Fibroblast of skin of left biceps (primary cell): ENCODE measurements around the gene DDX19B.
"Not testable (repeated sequence)": the region's sequence is repeated elsewhere in the genome, so short reads cannot be mapped to it uniquely, and the experiment has no call there.

Source experiments
- DNase-seq, 2 experiments: peaks; one replicate each; pipeline ENCODE4 v3.0.0-alpha.2; 2013; ENCODE audit warnings: low read depth in 2 of 2

Gene DDX19B

GRCh38 chr16:70348991-70349390 lies 50.0 kb downstream of the DDX19B start:
- DNase-seq = no peak

- DNase-seq = no peak
Observed at GRCh38 chr16:70349783-70350182, 50.8 kb downstream of the DDX19B start.

- no peak for DNase-seq
Observed at GRCh38 chr16:70359552-70359951, 60.6 kb downstream of the DDX19B start.

DNA sequence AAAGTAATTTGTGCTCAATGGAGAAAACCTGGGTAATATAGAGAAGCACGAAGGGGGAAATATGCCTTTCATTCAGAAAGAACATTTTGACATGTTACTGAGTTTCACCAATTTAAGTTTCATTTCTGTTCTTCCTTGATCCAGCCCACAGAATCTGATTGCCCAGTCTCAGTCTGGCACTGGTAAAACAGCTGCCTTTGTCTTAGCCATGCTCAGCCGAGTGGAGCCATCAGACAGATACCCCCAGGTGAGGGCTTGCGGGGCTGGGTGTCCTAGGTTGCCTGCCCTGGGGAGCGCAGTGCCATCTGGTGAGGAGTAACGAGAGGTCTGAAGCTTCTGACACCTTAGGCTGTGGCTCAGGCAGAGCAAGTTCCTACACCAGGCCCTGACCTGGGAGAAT lies 65.4 kb downstream of the DDX19B start:
- DNase-seq = no peak

- DNase-seq = not testable (repeated sequence)
Observed at GRCh38 chr16:70370145-70370544, 71.2 kb downstream of the DDX19B start.

- no peak for DNase-seq
Observed at GRCh38 chr16:70370924-70371323, 71.9 kb downstream of the DDX19B start.

- no peak for DNase-seq
Observed at GRCh38 chr16:70372921-70373728, 74.1 kb downstream of the DDX19B start.

DNA sequence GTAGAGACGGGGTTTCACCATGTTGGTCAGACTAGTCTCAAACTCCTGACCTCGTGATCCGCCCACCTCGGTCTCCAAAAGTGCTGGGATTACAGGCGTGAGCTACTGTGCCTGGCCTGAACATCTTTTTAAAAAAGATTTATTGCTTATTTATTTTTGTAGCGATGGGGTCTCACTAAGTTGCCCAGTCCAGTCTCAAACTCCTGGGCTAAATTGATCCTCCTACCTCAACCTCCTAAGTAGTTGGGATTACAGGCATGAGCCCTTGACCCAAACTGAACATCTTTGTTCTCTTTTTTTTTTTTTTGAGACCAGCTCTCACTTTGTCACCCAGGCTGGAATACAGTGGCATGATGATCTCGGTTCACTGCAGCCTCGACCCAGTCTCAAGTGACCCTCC lies 75.2 kb downstream of the DDX19B start:
- DNase-seq = no peak

DNA sequence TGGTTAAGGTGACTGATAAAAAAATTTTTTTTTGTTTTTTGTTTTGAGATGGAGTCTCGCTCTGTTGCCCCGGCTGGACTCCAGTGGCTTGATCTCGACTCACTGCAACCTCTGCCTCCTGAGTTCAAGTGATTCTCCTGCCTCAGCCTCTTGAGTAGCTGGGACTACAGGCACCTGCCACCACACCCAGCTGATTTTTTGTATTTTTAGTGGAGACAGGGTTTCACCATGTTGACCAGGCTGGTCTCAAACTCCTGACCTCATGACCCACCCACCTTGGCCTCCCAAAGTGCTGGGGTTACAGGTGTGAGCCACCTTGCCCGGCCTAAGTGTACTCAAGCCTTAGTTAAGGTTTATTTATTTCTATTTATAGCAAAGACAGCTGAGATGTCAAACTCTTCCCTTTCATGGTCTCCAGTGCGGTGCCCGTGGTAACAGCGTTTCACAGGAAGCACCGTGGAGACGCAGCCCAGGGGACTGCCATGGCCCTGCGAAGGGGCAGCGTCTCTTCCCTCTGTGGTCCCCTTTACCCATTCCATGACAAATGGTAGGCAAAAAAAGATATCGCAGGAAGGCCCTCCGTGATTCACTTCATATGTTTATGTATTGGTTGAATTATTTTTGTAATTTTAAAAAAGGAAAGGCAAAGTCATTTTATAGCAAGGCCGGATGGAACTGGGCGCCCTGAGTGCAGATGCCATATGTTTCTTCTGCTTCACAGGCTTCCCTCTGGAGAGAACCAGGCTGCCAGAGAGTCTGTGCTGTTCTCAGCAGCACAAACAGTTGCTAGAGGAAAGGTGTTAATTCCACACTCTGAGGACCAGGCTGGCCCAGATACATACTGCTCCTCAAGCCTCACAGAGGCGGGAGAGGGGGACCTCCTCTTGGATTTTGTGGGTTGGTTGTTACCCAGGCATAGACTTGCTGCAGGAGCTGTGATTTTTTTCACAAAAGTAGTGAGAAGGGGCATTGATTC lies 76.9 kb downstream of the DDX19B start:
- DNase-seq = no peak

DNA sequence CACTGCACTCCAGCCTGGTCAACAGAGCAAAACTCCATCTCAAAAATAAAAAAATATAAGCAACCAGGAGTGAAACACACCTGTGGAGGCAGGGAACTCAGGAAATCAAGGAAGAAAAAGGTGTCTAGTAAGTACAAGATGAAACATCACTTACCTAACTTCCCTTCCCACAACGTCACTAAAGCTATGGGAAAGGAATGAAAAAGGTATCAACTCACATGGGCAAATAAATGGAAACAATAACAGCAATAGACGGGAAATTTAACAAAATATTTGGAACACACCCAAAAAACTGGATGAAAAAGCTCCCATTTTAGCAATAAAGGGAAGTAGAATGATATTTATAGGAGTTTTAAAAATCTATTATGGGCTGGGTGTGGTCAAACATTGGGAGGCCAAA lies 78.8 kb downstream of the DDX19B start:
- DNase-seq = no peak

DNA sequence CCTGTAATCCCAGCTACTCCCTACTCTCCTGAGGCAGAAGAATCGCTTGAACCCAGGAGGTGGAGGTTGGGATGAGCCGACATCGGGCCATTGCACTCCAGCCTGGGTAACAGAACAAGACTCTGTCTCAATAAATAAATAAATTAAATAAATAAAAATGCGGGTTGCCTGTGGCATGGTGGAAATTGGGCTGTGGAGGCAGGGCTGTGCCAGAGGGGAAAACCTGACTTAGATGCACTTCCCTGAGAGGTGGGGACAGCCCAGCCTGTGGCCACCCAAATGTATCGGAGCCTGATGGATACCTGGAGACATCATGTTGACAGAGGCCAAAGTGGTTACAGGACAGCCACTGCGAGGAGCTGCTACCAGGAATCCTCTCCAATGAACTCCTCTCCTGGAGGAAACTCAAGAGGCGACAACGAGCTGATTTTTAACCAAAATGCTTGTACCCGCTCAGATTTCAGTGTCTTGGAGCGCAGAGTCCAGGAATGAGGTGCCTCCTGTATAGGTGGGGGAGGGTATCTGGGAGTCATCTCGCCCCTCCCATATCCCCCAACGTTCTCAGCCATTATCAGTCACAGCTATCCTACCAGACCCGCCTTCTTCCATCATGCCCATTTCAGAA lies 80.0 kb downstream of the DDX19B start:
- no peak for DNase-seq

GRCh38 chr16:70380248-70380918 lies 81.4 kb downstream of the DDX19B start:
- peak; percentile 60 to 65 for DNase-seq

DNA sequence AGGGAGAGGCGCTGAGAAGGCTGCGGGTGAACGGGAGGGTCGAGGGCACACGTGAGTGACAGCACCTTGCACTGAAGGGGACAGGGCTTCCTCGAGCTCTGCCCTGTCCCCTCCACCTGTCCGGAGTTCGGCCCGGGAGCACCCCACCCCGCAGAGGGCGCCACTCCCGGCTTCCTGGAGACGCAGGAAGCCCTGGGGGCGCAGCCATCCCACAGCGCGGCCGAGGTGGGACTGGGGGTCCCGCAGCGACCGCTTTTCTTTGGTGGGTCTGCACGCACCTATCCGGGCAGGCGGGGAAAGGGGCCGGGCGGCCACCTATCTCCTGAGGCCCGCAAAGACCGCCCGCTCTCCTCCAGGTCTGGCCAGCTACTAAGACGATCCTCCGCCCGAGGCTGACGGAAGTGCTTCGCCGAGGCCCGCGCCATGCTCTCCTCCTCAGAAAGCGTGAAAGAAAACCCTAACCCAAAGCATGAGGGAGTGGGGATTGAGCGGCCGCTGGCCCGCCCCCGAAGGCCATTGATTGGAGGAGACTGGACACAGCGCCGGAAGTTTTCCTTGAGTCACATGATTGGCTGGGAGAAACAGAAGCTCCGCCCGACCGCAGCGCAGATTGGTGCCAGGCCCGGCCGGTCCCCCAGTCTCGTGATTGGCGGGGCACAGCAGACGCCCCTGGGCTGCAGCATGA lies 82.1 kb downstream of the DDX19B start:
- DNase-seq = peak; percentile 89 to 91

GRCh38 chr16:70381604-70382342 lies 82.8 kb downstream of the DDX19B start:
- no peak for DNase-seq

- no peak for DNase-seq
Observed at GRCh38 chr16:70383421-70383960, 84.5 kb downstream of the DDX19B start.
